HepG2 (cell line): ENCODE results near the gene NRP1. TPM values are rescaled to one million over a fixed set of nuclear protein-coding genes. Genes with fewer than 3 reads are reported as not detected.

Source experiments
- DZIP1 ChIP-seq: sonication (generic); formaldehyde crosslinking; IDR thresholded peaks from 2 replicates; pipeline ENCODE4 v1.5.0; 2020; ENCODE audit warnings: mild to moderate bottlenecking, missing genetic modification reagents
- GFI1 ChIP-seq: sonication (generic); formaldehyde crosslinking; IDR thresholded peaks from 2 replicates; pipeline ENCODE4 v1.5.0; 2020; ENCODE audit warnings: missing genetic modification reagents, mild to moderate bottlenecking, borderline replicate concordance
- MAFK ChIP-seq, 2 experiments: IDR thresholded peaks in 1 of 2; conservative IDR thresholded peaks in 1 of 2; 2 replicates each; pipeline ENCODE4 v1.6.1; 2011; ENCODE audit warnings: improper control_type of control experiment in 2 of 2, low read length in 2 of 2
- MTF1 ChIP-seq: sonication (generic); formaldehyde crosslinking; IDR thresholded peaks from 2 replicates; pipeline ENCODE4 v1.5.0; 2020; ENCODE audit warnings: missing genetic modification reagents
- MXI1 ChIP-seq: IDR thresholded peaks from 3 replicates; pipeline ENCODE4 v1.6.1; 2012; ENCODE audit warnings: low read depth, low read length, inconsistent platforms, borderline replicate concordance
- NCOA5 ChIP-seq: sonication (generic); formaldehyde crosslinking; IDR thresholded peaks from 2 replicates; pipeline ENCODE4 v1.4.0; 2020; ENCODE audit warnings: missing genetic modification reagents
- PAWR ChIP-seq: sonication (generic); formaldehyde crosslinking; IDR thresholded peaks from 2 replicates; pipeline ENCODE4 v1.4.0; 2020; ENCODE audit warnings: missing genetic modification reagents, mild to moderate bottlenecking, borderline replicate concordance
- PCBP1 ChIP-seq: fragments of 200-400 bp; formaldehyde crosslinking; IDR thresholded peaks from 2 replicates; pipeline ENCODE4 v1.6.1; 2017; ENCODE audit warnings: mild to moderate bottlenecking, low read depth, low read length, borderline replicate concordance
- SNAPC5 ChIP-seq: sonication (generic); formaldehyde crosslinking; IDR thresholded peaks from 2 replicates; pipeline ENCODE4 v1.8.1; 2023; ENCODE audit warnings: mild to moderate bottlenecking, missing genetic modification reagents, borderline replicate concordance
- TGIF2 ChIP-seq: IDR thresholded peaks from 2 replicates; pipeline ENCODE4 v1.6.1; 2016; ENCODE audit warnings: control low read depth, missing compliant biosample characterization
- ZBTB42 ChIP-seq: sonication (generic); formaldehyde crosslinking; IDR thresholded peaks from 2 replicates; pipeline ENCODE4 v1.5.0; 2020; ENCODE audit warnings: mild to moderate bottlenecking, missing genetic modification reagents
- ZBTB7A ChIP-seq: sonication (generic); formaldehyde crosslinking; IDR thresholded peaks from 2 replicates; pipeline ENCODE4 v1.8.0; 2022; ENCODE audit warnings: mild to moderate bottlenecking, missing genetic modification reagents
- ZC3H4 ChIP-seq: sonication (generic); formaldehyde crosslinking; IDR thresholded peaks from 2 replicates; pipeline ENCODE4 v1.4.0; 2020; ENCODE audit warnings: missing genetic modification reagents, borderline replicate concordance
- ZFP90 ChIP-seq: sonication (generic); formaldehyde crosslinking; IDR thresholded peaks from 2 replicates; pipeline ENCODE4 v1.8.0; 2022; ENCODE audit warnings: missing genetic modification reagents, mild to moderate bottlenecking, inconsistent platforms, borderline replicate concordance
- ZFY ChIP-seq: sonication (generic); formaldehyde crosslinking; IDR thresholded peaks from 2 replicates; pipeline ENCODE4 v1.4.0; 2020; ENCODE audit warnings: missing genetic modification reagents
- ZNF121 ChIP-seq: sonication (generic); formaldehyde crosslinking; IDR thresholded peaks from 2 replicates; pipeline ENCODE4 v1.5.0; 2020; ENCODE audit warnings: mild to moderate bottlenecking, missing genetic modification reagents
- ZNF124 ChIP-seq: sonication (generic); formaldehyde crosslinking; IDR thresholded peaks from 2 replicates; pipeline ENCODE4 v1.4.0; 2020; ENCODE audit warnings: missing genetic modification reagents
- ZNF232 ChIP-seq: sonication (generic); formaldehyde crosslinking; IDR thresholded peaks from 2 replicates; pipeline ENCODE4 v1.4.0; 2020; ENCODE audit warnings: missing genetic modification reagents, borderline replicate concordance
- ZNF720 ChIP-seq: sonication (generic); formaldehyde crosslinking; IDR thresholded peaks from 2 replicates; pipeline ENCODE4 v1.4.0; 2020; ENCODE audit warnings: missing genetic modification reagents
- ZNF777 ChIP-seq: sonication (generic); formaldehyde crosslinking; IDR thresholded peaks from 2 replicates; pipeline ENCODE4 v1.4.0; 2020; ENCODE audit warnings: missing genetic modification reagents
- ZSCAN12 ChIP-seq: sonication (generic); formaldehyde crosslinking; IDR thresholded peaks from 2 replicates; pipeline ENCODE4 v1.9.0; 2021; ENCODE audit warnings: mild to moderate bottlenecking, missing genetic modification reagents
- polyA plus RNA-seq, 8 experiments: library from polyadenylated mRNA; depleted of rRNA in 3 of 8; stranded (reverse) in 7 of 8; unstranded in 1 of 8; fragments of >200 nt; fragmentation: Illumina TruSeq in 4 of 8; extraction: Trizol in 4 of 8; gene quantifications; 2 replicates each; pipeline versions ENCODE4 v1.2.1 to v1.2.3, GENCODE V29; 2011 to 2016; ENCODE audit warnings: low read depth in 4 of 8, missing spikeins in 1 of 8, mixed read lengths in 1 of 8; ENCODE audit not compliant: insufficient read depth in 1 of 8
- total RNA-seq, 5 experiments: library from RNA; depleted of rRNA; stranded (reverse); fragments of >200 nt; fragmentation: Illumina TruSeq; extraction: Trizol; gene quantifications; 2 replicates each; pipeline ENCODE4 v1.2.3, GENCODE V29; 2016; ENCODE audit warnings: low read depth in 1 of 5
- TF ChIP-seq, protein P1 (sequence below): sonication (generic); formaldehyde crosslinking; IDR thresholded peaks from 2 replicates; pipeline ENCODE4 v1.4.0; 2020; ENCODE audit warnings: missing genetic modification reagents
- TF ChIP-seq, protein P2 (sequence below): IDR thresholded peaks from 2 replicates; pipeline ENCODE4 v1.6.1; 2016; ENCODE audit warnings: missing compliant biosample characterization, missing genetic modification reagents, borderline replicate concordance
- TF ChIP-seq, protein P3 (sequence below): IDR thresholded peaks from 2 replicates; pipeline ENCODE4 v1.6.1; 2016; ENCODE audit warnings: low read depth, control low read depth

The NRP1 gene
- total and polyA plus RNA-seq, 2 of the 13 experiments (the other 11 are each of a cell fraction or from before 2014, with no cell fraction given), result 5.3 to 5.8 TPM

GRCh38 chr10:33193701-33194521 is 140.6 kb downstream of the NRP1 start (continued):
- TF ChIP-seq ZFY (CRISPR knock-in tag) (no peak), DZIP1 (CRISPR knock-in tag) (no peak), MTF1 (CRISPR knock-in tag) (no peak), MXI1 (no peak), ZSCAN12 (CRISPR knock-in tag) (no peak), ZBTB42 (CRISPR knock-in tag) (no peak), SNAPC5 (CRISPR knock-in tag) (no peak), TGIF2 (CRISPR knock-in tag) (no peak), ZNF121 (no peak), ZBTB7A (CRISPR knock-in tag) (no peak), MAFK (conservative IDR thresholded peaks at IDR 0.05 in 1 of 2, IDR thresholded peaks at IDR 0.05 in 1 of 2; ENCODE audit: low read length in 2 of 2) (no peak), PAWR (CRISPR knock-in tag) (no peak), NCOA5 (CRISPR knock-in tag) (no peak), ZFP90 (CRISPR knock-in tag) (no peak), PCBP1 (no peak), ZNF777 (CRISPR knock-in tag) (no peak), ZNF720 (CRISPR knock-in tag) (no peak), GFI1 (CRISPR knock-in tag) (no peak), ZNF124 (no peak), ZC3H4 (CRISPR knock-in tag) (no peak), ZNF232 (CRISPR knock-in tag) (peak; percentile 46; the same call in 1 of the 2 replicates)
- TF ChIP-seq, protein P1, sequence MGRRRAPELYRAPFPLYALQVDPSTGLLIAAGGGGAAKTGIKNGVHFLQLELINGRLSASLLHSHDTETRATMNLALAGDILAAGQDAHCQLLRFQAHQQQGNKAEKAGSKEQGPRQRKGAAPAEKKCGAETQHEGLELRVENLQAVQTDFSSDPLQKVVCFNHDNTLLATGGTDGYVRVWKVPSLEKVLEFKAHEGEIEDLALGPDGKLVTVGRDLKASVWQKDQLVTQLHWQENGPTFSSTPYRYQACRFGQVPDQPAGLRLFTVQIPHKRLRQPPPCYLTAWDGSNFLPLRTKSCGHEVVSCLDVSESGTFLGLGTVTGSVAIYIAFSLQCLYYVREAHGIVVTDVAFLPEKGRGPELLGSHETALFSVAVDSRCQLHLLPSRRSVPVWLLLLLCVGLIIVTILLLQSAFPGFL (CRISPR knock-in tag), result no peak
- TF ChIP-seq, protein P2, sequence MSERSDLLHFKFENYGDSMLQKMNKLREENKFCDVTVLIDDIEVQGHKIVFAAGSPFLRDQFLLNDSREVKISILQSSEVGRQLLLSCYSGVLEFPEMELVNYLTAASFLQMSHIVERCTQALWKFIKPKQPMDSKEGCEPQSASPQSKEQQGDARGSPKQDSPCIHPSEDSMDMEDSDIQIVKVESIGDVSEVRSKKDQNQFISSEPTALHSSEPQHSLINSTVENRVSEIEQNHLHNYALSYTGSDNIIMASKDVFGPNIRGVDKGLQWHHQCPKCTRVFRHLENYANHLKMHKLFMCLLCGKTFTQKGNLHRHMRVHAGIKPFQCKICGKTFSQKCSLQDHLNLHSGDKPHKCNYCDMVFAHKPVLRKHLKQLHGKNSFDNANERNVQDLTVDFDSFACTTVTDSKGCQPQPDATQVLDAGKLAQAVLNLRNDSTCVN (CRISPR knock-in tag), result no peak
- TF ChIP-seq, protein P3, sequence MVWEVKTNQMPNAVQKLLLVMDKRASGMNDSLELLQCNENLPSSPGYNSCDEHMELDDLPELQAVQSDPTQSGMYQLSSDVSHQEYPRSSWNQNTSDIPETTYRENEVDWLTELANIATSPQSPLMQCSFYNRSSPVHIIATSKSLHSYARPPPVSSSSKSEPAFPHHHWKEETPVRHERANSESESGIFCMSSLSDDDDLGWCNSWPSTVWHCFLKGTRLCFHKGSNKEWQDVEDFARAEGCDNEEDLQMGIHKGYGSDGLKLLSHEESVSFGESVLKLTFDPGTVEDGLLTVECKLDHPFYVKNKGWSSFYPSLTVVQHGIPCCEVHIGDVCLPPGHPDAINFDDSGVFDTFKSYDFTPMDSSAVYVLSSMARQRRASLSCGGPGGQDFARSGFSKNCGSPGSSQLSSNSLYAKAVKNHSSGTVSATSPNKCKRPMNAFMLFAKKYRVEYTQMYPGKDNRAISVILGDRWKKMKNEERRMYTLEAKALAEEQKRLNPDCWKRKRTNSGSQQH (CRISPR knock-in tag), result no peak
